Keratinocyte (primary cell): Measurements from ENCODE around the gene ALOX12B. TPM values are rescaled to one million over a fixed set of nuclear protein-coding genes. Genes with fewer than 3 reads are reported as not detected.

ENCODE experiments used
- DNase-seq: peaks from one replicate; pipeline ENCODE4 v3.0.0-alpha.2; 2011; ENCODE audit warnings: low read depth, missing footprints, low spot score
- FAIRE-seq: peaks from 2 replicates; lab custom pipeline; 2011; peaks lifted over from hg19 to GRCh38; lab: Jason Lieb, UNC
- H2AFZ ChIP-seq: 2 replicates; pipeline ENCODE4 v1.6.0; 2012; ENCODE audit warnings: low read length, control low read depth, inconsistent platforms; ENCODE audit not compliant: control insufficient read depth
- H3K27ac ChIP-seq: 2 replicates; pipeline ENCODE4 v1.5.1; 2011; ENCODE audit warnings: low read length; ENCODE audit not compliant: control insufficient read depth, insufficient read depth
- H3K27me3 ChIP-seq: 3 replicates; pipeline ENCODE4 v1.6.0; 2011; ENCODE audit warnings: low read length; ENCODE audit not compliant: control insufficient read depth, insufficient read depth; ENCODE audit errors: extremely low read depth
- H3K36me3 ChIP-seq, 2 experiments: 2 replicates in 1 of 2; 3 replicates in 1 of 2; pipeline ENCODE4 v1.5.1; 2011; ENCODE audit warnings: low read length in 2 of 2, mild to moderate bottlenecking in 1 of 2; ENCODE audit not compliant: control insufficient read depth in 2 of 2, insufficient read depth in 2 of 2; ENCODE audit errors: extremely low read depth in 1 of 2
- H3K4me1 ChIP-seq: 3 replicates; pipeline ENCODE4 v1.5.1; 2011; ENCODE audit warnings: low read length; ENCODE audit not compliant: control insufficient read depth, insufficient read depth; ENCODE audit errors: extremely low read depth
- H3K4me2 ChIP-seq: 3 replicates; pipeline ENCODE4 v1.6.0; 2011; ENCODE audit warnings: low read depth, low read length; ENCODE audit not compliant: control insufficient read depth, insufficient read depth; ENCODE audit errors: extremely low read depth
- H3K4me3 ChIP-seq, 3 experiments: fragments of 200-600 bp in 1 of 3; sonication (generic) in 1 of 3; 2 replicates in 2 of 3; 3 replicates in 1 of 3; pipeline ENCODE4 v1.5.1; 2011 to 2016; ENCODE audit warnings: low read length in 3 of 3, mild to moderate bottlenecking in 3 of 3, control low read depth in 2 of 3, inconsistent platforms in 1 of 3, low read depth in 1 of 3, mixed read lengths in 1 of 3, mixed run types in 1 of 3, moderate library complexity in 1 of 3; ENCODE audit not compliant: control insufficient read depth in 2 of 3, insufficient read depth in 2 of 3; ENCODE audit errors: extremely low read depth in 1 of 3
- H3K79me2 ChIP-seq: 2 replicates; pipeline ENCODE4 v1.6.0; 2012; ENCODE audit warnings: low read length; ENCODE audit not compliant: control insufficient read depth, insufficient read depth
- H3K9ac ChIP-seq: 3 replicates; pipeline ENCODE4 v1.6.0; 2011; ENCODE audit warnings: low read length; ENCODE audit not compliant: control insufficient read depth, insufficient read depth; ENCODE audit errors: extremely low read depth
- H3K9me1 ChIP-seq: 3 replicates; pipeline ENCODE4 v1.6.0; 2011; ENCODE audit warnings: low read length; ENCODE audit not compliant: control insufficient read depth, insufficient read depth; ENCODE audit errors: extremely low read depth
- H3K9me3 ChIP-seq: 2 replicates; pipeline ENCODE4 v1.5.1; 2012; ENCODE audit warnings: low read depth, low read length; ENCODE audit not compliant: control insufficient read depth
- H4K20me1 ChIP-seq: 3 replicates; pipeline ENCODE4 v1.6.0; 2011; ENCODE audit warnings: low read length; ENCODE audit not compliant: control insufficient read depth, insufficient read depth; ENCODE audit errors: extremely low read depth
- CTCF ChIP-seq, 3 experiments: IDR thresholded peaks in 1 of 3; conservative IDR thresholded peaks in 1 of 3; optimal IDR thresholded peaks in 1 of 3; 2 replicates in 2 of 3; 3 replicates in 1 of 3; pipeline versions ENCODE3 to v1.5.1; 2011; ENCODE audit warnings: low read length in 3 of 3, mild to moderate bottlenecking in 3 of 3, moderate library complexity in 2 of 3, control low read depth in 1 of 3, inconsistent platforms in 1 of 3; ENCODE audit not compliant: insufficient read depth in 2 of 3; ENCODE audit errors: extremely low read depth in 1 of 3
- EZH2 ChIP-seq: IDR thresholded peaks from one replicate; pipeline ENCODE4 v1.6.1; 2012; ENCODE audit warnings: inconsistent platforms, mild to moderate bottlenecking, low read length, moderate library complexity
- dilution Hi-C: fragments of 300-500 bp; cut with MboI; formaldehyde crosslinking; loops from one replicate; pipeline ENCODE4 v1.7.0; 2020; ENCODE audit warnings: low sequenced_read_pairs; ENCODE audit not compliant: extremely low pct_ligation_motif_present
- polyA plus RNA-seq, 5 experiments: library from polyadenylated mRNA; depleted of rRNA in 3 of 5; stranded (reverse) in 3 of 5; stranded (forward) in 1 of 5; unstranded in 1 of 5; fragments of >200 nt; gene quantifications; 1 replicate in 1 of 5; 2 replicates in 3 of 5; 3 replicates in 1 of 5; pipeline versions ENCODE4 v1.2.1 to v1.2.3, GENCODE V29; 2011 to 2012; ENCODE audit warnings: missing spikeins in 2 of 5, low read depth in 1 of 5, low replicate concordance in 1 of 5

The ALOX12B gene
- polyA plus RNA-seq, 1 donor (not counting 4 experiments of a cell fraction or from before 2014, with no cell fraction given): 0.47 TPM

- peak; percentile 85 for FAIRE-seq
- no peaks in the 10 kb centered on the region for H4K20me1 ChIP-seq
- peaks cover 43% of the 10 kb centered on the region for H3K27me3 ChIP-seq
- dilution Hi-C loops: no loop called here
- no peaks in the 10 kb centered on the region for H3K9me1 ChIP-seq
- peak overlapping the region; percentile 10 to 77 (median 55) for H3K4me3 ChIP-seq
- peak; percentile 96 to 99 (median 98) for TF ChIP-seq CTCF (optimal IDR thresholded peaks at IDR 0.05 in 1 of 3, IDR thresholded peaks at IDR 0.05 in 1 of 3, conservative IDR thresholded peaks at IDR 0.05 in 1 of 3; ENCODE audit: extremely low read depth in 1 of 3, insufficient read depth in 2 of 3, low read length in 3 of 3)
- no peak for TF ChIP-seq EZH2
- H3K9me3 ChIP-seq: no peaks in the 10 kb centered on the region
- no peaks in the 10 kb centered on the region for H3K79me2 ChIP-seq
- peak overlapping the region; percentile 60 for H3K9ac ChIP-seq
- H3K4me2 ChIP-seq: peak overlapping the region; percentile 99
- H3K4me1 ChIP-seq: peaks cover 11% of the 10 kb centered on the region
- peak overlapping the region; percentile 95 for H2AFZ ChIP-seq
- no peak overlapping the region for H3K27ac ChIP-seq
- H3K36me3 ChIP-seq: no peaks in the 10 kb centered on the region
- no peak for DNase-seq
Observed at GRCh38 chr17:8073627-8074484, 13.7 kb downstream of the ALOX12B start.

- Histone ChIP-seq H3K4me1 (peaks cover 11% of the 10 kb centered on the region), H3K4me3 (peak overlapping the region; percentile 10 to 77 (median 55)), H3K9ac (peak overlapping the region; percentile 6), H3K4me2 (peak overlapping the region; percentile 99), H3K9me3 (no peaks in the 10 kb centered on the region), H4K20me1 (no peaks in the 10 kb centered on the region), H3K36me3 (no peaks in the 10 kb centered on the region), H3K27ac (no peak overlapping the region), H3K27me3 (peaks cover 43% of the 10 kb centered on the region), H2AFZ (peak overlapping the region; percentile 47), H3K9me1 (no peaks in the 10 kb centered on the region), H3K79me2 (no peaks in the 10 kb centered on the region)
- dilution Hi-C loops: no loop called here
- DNase-seq (no peak), FAIRE-seq (no peak)
- TF ChIP-seq EZH2 (no peak), CTCF (optimal IDR thresholded peaks at IDR 0.05 in 1 of 3, IDR thresholded peaks at IDR 0.05 in 1 of 3, conservative IDR thresholded peaks at IDR 0.05 in 1 of 3; ENCODE audit: extremely low read depth in 1 of 3, insufficient read depth in 2 of 3, low read length in 3 of 3) (no peak)
Observed at GRCh38 chr17:8072729-8073461, 14.6 kb downstream of the ALOX12B start.
